Measurements from ENCODE around the gene JAM3.
"Not testable (repeated sequence)": the region's sequence is repeated elsewhere in the genome, so short reads cannot be mapped to it uniquely, and the experiment has no call there.

JAM3 gene

DNA sequence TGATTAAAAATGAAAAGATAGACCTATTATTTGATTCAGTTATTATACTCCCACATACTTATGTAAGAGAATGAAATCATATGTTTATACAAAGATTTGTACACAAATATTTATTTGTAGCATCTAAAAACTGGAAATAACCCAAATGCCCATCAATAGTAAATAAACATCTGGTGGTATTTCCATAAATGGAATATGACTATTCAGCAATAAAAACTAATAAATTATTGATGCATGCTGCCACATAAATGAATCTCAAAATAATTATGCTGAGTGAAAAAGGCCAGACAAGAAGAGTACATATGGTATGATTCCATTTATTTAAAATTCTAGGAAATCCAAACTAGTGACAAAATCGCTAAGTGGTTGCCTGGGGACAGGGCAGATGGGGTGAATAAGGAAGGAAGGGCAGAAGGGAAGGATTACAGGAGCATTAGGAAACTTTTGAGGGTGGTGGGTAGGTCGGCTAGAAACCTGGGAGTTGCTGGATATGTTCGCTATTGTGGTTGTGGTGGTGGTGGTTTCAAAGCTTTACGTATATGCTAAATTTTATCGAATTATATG lies 41.5 kb downstream of the JAM3 start:
- Histone ChIP-seq H4K20me1 (ENCODE audit: control insufficient read depth, insufficient read depth, low read depth, low read length) (no peaks in the 10 kb centered on the region), H3K4me2 (ENCODE audit: low read length) (no peak overlapping the region), H3K4me3 (ENCODE audit: low read length) (no peak overlapping the region), H3K79me2 (ENCODE audit: control insufficient read depth, low read length) (no peaks in the 10 kb centered on the region), H3K27me3 (ENCODE audit: control insufficient read depth, low read length) (no peaks in the 10 kb centered on the region), H3K4me1 (ENCODE audit: control insufficient read depth, low read length) (no peaks in the 10 kb centered on the region), H3K27ac (ENCODE audit: low read depth, low read length) (no peak overlapping the region), H3K36me3 (ENCODE audit: control insufficient read depth, low read length) (no peaks in the 10 kb centered on the region), H3K9me3 (ENCODE audit: control insufficient read depth, insufficient read depth, low read length) (no peaks in the 10 kb centered on the region), H3F3A (ENCODE audit: control insufficient read depth, insufficient read depth) (no peaks in the 10 kb centered on the region), H3K9me2 (replicated peaks; ENCODE audit: control insufficient read depth, low read length) (no peaks in the 10 kb centered on the region)
- TF ChIP-seq EZH2phosphoT487 (IDR thresholded peaks at IDR 0.05; ENCODE audit: borderline replicate concordance, low read length) (no peak), CTCF (IDR thresholded peaks at IDR 0.05; ENCODE audit: low read depth, low read length, poor library complexity, severe bottlenecking) (no peak)

- H3K4me2 ChIP-seq (ENCODE audit: low read length); H3K27ac ChIP-seq (ENCODE audit: low read depth, low read length): not testable (repeated sequence)
Measured at GRCh38 chr11:134113787-134114186, 44.9 kb downstream of the JAM3 start.

GRCh38 chr11:134116210-134116609 lies 47.3 kb downstream of the JAM3 start:
- H3K9me2 ChIP-seq (replicated peaks; ENCODE audit: control insufficient read depth, low read length): no peaks in the 10 kb centered on the region
- H3K4me2 ChIP-seq (ENCODE audit: low read length): no peak overlapping the region
- H3K79me2 ChIP-seq (ENCODE audit: control insufficient read depth, low read length): no peaks in the 10 kb centered on the region
- no peaks in the 10 kb centered on the region for H3K4me1 ChIP-seq (ENCODE audit: control insufficient read depth, low read length)
- H3K27ac ChIP-seq (ENCODE audit: low read depth, low read length): no peak overlapping the region
- no peaks in the 10 kb centered on the region for H3K36me3 ChIP-seq (ENCODE audit: control insufficient read depth, low read length)
- H4K20me1 ChIP-seq (ENCODE audit: control insufficient read depth, insufficient read depth, low read depth, low read length): no peaks in the 10 kb centered on the region
- H3K27me3 ChIP-seq (ENCODE audit: control insufficient read depth, low read length): peaks cover 13% of the 10 kb centered on the region
- TF ChIP-seq EZH2phosphoT487 (IDR thresholded peaks at IDR 0.05; ENCODE audit: borderline replicate concordance, low read length) (no peak), CTCF (IDR thresholded peaks at IDR 0.05; ENCODE audit: low read depth, low read length, poor library complexity, severe bottlenecking) (no peak)
- H3K9me3 ChIP-seq (ENCODE audit: control insufficient read depth, insufficient read depth, low read length): no peaks in the 10 kb centered on the region
- H3K4me3 ChIP-seq (ENCODE audit: low read length): no peak overlapping the region
- H3F3A ChIP-seq (ENCODE audit: control insufficient read depth, insufficient read depth): no peaks in the 10 kb centered on the region

More at GRCh38 chr11:134113787-134114186, 44.9 kb downstream of the JAM3 start:
- not testable (repeated sequence) for H3K27me3 ChIP-seq (ENCODE audit: control insufficient read depth, low read length); H3K36me3 ChIP-seq (ENCODE audit: control insufficient read depth, low read length); H3K4me1 ChIP-seq (ENCODE audit: control insufficient read depth, low read length); H3K9me3 ChIP-seq (ENCODE audit: control insufficient read depth, insufficient read depth, low read length); H3F3A ChIP-seq (ENCODE audit: control insufficient read depth, insufficient read depth); H3K9me2 ChIP-seq (replicated peaks; ENCODE audit: control insufficient read depth, low read length); H3K79me2 ChIP-seq (ENCODE audit: control insufficient read depth, low read length); H3K4me3 ChIP-seq (ENCODE audit: low read length); H4K20me1 ChIP-seq (ENCODE audit: control insufficient read depth, insufficient read depth, low read depth, low read length)

GRCh38 chr11:134118006-134118405 lies 49.1 kb downstream of the JAM3 start:
- no peak for TF ChIP-seq EZH2phosphoT487 (IDR thresholded peaks at IDR 0.05; ENCODE audit: borderline replicate concordance, low read length)
- TF ChIP-seq CTCF (IDR thresholded peaks at IDR 0.05; ENCODE audit: low read depth, low read length, poor library complexity, severe bottlenecking): no peak
- Histone ChIP-seq H3K4me2 (ENCODE audit: low read length) (no peak overlapping the region), H3K36me3 (ENCODE audit: control insufficient read depth, low read length) (no peaks in the 10 kb centered on the region), H3K4me1 (ENCODE audit: control insufficient read depth, low read length) (no peaks in the 10 kb centered on the region), H3K9me2 (replicated peaks; ENCODE audit: control insufficient read depth, low read length) (no peaks in the 10 kb centered on the region), H3K4me3 (ENCODE audit: low read length) (no peak overlapping the region), H3K9me3 (ENCODE audit: control insufficient read depth, insufficient read depth, low read length) (no peaks in the 10 kb centered on the region), H3K79me2 (ENCODE audit: control insufficient read depth, low read length) (no peaks in the 10 kb centered on the region), H4K20me1 (ENCODE audit: control insufficient read depth, insufficient read depth, low read depth, low read length) (no peaks in the 10 kb centered on the region), H3F3A (ENCODE audit: control insufficient read depth, insufficient read depth) (no peaks in the 10 kb centered on the region), H3K27me3 (ENCODE audit: control insufficient read depth, low read length) (peaks cover 13% of the 10 kb centered on the region), H3K27ac (ENCODE audit: low read depth, low read length) (no peak overlapping the region)

All from DOHH2 (cell line).